GM19467 (cell line): Measurements from ENCODE around the gene NACA.
"Not testable (repeated sequence)": the region's sequence is repeated elsewhere in the genome, so short reads cannot be mapped to it uniquely, and the experiment has no call there.

Source experiments
- ATAC-seq: cut with Tn5 transposase; IDR thresholded peaks from one replicate; pipeline ENCODE4 v1.9.1; 2021; ENCODE audit warnings: mild to moderate bottlenecking, moderate library complexity; ENCODE audit not compliant: unreplicated experiment

Gene NACA

DNA sequence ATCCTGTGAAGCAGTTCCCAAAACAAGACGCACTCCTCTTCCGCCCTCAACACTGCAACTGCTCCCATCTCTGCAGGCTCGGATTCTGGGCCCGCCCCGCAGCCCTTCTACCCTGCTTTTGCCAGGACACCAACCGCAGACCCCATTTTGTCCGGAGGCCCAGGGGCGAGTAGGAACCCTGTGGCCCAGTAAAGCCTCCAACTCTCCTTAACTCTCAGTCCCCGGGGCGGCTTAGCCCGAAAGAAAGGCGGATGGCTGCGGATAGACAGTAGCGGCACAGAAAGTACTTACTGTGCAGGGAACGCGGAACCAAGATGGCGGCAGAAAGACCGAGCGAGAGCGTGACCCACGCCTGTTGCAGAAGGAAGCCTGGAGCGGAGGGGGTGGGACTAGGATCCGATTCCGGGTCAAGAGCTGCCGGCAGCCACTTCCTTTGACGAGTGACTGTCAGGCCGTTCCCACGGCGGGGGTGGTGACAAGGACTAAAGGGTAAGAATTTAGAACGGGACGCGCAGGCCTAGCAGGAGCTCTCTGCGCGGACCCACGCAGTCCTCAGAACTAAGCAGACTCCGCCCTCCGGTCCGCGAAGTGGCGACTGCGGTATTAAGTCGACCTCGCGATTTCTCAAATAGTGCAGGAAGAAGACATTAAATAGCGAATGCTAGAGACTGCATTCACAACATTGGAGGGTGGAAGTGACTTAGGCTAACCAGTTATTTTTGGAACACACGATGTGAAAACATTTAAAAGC is at the start of gene NACA:
TSS of gene NACA (minus strand) at position 328 of the 751 bp plus-strand sequence. CDS start 778 bp downstream, outside the sequence.
- ATAC-seq: peak; percentile 96

DNA sequence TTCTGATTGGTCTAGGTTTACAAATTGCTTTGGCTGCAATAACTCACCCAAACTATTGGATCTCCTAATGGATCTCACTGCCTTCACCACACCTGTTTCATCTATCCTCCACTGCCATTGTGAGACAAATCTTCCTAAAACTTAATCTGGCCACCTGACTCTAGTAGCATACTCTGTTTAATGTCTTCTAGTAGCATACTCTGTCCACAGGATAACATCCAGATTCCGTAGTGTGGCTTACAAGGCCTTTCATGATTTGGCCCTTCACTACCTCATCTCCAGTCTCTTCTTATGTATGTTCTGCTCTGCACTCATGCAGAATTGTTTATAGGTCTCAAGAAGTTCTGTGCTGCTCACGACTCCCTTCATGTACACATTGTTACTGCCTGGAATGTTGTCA is 48.0 kb upstream of the NACA start:
- no peak for ATAC-seq

DNA sequence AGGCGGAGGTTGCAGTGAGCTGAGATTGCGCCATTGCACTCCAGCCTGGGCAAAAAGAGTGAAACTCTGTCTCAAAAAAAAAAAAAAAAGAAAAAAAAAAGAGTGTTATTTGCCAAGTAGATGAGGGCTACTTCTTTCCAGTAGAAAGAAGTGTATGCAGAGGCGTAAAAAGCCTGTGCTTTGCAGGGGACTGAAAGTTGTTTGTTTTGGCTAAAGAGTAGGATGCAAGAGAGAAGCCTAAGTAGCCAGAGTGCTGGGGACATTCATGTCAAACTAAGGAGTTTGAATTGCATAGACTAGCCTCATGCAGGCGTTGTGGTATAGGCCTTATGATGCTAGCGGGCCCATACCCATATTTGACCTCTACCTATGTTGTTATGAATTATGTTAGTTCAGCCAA is 47.5 kb upstream of the NACA start:
- no peak for ATAC-seq

DNA sequence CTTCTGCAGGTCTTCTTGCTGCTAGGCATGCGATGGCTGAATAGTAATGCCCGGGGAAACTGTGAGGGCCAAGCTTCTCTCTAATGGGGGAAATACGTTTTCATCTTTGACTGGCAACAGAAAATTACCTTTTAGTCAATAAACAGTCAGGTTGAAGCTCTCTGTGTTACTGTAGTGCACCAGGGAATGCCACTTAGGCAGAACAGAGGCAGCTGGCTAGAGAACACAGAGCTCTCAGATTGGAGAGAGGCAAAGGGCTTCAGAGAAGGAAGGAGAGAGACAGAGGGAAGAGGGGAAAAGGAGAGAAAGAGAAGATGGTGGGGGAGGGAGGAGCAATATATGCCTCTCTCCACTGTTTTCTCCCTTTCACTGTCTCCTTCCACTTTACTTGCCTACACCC is 44.8 kb upstream of the NACA start:
- ATAC-seq: no peak

DNA sequence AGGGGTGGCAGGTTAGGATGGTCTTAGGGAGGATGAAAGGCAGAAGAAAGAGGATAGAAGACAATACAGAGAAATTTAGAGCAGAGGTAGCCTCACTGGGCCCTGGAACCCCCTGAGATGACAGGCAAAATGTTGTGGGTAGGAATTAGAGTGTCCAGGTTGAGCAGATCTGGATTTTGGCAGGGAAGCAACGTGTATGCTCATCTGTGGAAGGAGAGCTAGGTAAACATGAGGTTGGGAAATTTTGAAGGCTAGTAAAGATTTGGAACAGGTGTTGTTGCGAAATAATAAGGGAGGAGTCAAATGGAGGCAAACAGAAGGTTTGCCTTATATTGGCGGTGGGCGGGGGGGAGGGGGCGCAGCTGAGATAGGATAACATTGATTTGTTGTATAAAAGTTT is 43.3 kb upstream of the NACA start:
- ATAC-seq: no peak

DNA sequence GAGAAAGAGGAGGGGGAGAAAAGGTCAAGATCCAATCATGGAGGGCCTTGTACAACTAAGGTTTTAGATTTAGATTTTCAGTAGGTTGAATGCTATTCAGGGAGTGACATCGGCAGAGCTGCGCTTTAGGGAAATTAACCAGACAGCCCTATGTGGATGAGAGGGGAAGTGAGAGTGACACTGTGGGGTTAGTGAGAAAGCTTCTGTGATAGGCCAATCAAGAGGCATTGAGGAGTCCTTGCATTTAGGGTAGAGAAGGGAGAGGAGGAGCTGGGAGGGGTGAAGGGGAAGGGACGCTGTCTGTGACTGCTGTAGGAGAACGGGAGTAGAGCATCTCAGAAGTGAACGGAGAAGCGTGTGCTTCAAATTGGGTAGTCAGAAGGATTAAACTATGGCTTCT is 41.4 kb upstream of the NACA start:
- peak; percentile 94 for ATAC-seq

DNA sequence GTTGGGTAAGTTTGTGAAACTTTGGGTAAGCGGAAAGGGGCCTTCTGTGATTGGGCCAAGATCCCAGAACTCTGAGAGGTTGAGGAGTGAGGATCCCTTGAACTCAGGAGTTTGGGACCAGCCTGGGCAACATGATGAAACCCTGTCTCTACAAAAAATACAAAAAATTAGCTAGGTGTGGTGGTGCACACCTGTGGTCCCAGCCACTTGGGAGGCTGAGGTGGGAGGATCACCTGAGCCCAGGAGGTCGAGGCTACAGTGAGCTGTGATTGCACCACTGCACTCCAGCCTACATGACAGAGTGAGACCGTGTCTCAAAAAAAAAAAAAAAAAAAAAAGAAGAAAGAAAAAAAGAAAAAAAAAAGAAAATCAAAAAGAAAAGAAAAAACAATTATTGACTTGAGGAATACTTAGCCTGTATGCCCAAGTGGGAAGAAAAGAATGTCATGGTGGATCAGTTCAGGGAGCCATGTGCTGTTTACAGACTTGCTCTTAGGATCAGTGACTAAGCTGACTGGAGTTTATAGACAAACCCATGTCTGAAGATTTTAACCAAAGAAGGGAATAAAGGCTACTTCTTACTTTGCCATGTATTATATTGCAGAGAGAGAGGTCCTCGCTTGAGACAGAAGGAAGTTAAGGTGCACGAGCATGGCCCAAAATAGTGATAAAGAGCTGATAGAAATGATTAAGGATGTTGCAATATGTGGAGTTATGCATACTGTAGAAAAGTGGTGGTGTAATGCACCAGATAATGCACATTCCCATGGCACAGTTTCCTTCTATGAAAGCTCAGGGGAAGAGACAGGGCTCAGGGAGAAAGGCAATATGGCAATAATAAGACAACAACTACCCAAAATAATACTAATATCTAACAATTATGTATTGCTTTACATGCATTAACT is 38.9 kb upstream of the NACA start:
- ATAC-seq: no peak

DNA sequence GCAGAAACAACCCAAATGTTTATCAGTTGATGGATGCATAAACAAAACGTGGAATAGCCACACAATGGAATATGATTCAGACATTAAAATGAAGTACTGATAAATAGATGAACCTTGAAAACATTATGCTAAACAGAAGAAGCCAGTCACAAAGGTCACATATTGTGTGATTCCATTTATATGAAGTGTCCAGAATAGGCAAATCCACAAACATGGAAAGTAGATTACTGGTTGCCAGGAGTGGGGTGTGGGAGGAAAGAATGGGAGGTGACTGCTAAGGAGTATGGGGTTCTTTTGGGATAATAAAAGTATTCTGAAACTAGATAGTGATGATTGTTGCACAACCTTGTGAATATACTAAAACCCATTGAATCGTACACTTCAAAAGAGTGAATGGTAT is 36.7 kb upstream of the NACA start:
- no peak for ATAC-seq

DNA sequence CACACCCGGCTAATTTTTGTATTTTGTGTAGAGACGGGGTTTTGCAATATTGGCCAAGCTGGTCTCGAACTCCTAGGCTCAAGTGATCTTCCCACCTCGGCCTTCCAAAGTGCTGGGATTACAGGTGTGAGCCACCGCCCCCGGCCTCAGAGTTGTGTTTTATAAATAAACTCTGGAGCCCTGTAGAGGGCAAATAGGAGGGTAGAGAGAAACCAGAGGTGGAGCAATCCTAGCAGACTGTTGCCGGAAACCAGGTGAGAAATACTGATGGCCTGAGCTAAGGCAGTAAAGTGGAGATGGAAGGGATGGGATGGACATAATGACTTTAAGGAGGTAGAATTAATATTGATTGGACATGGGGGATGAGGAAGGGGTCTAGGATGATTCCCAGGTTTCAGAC is 35.4 kb upstream of the NACA start:
- no peak for ATAC-seq

DNA sequence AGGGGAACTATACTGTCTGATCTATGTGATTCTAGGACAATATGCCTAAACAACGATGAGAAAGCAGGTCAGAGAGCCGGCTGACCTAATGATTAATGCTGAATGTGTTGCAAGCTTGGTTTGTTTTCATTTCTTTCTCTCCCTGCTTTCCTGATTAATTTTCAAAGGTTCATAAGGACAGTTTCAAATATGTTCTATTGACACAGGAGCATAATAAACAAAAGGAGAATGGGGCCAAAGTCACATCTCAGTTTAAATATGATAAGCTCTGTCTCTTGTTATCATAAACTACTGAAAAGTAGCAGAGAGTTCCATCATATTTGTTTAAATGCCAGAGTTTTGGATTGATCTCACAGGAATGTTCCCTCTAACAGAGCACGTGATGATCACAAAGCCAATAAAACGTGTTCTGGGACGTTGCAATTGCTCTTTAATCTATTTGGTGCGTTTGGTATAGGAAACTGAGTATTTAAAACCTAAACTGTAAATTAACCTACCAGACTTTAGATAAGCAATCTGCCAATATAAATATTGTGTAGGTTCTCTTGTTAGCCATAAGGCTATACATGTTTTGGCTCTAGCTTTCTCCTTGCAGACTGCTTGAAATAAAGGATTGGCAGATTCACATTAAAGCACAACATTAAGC is 34.3 kb upstream of the NACA start:
- no peak for ATAC-seq

DNA sequence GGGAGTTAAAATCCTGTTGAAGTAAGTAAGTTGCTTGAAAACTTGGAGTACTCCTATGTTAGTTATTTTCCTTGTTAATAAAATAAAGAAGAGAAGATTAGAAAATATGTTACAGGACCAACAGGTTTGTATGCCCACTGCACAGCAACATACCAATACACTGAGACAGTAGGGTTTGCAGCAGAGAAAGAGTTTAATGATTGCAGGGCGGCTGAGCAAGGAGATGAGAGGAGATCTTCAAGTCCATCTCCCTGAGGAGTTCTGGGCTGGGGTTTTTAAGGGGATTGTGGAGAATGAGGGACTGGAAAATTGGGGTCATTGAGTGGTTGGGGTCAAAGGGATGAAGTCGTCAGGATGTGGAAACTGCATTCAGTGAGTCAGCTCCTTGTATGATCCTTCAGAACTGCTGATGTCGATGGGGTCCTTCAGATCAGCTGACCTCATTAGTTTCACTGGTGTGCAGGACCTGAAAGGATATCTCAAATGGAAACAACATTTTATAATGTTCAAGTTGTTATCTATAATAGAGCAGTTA is 33.7 kb upstream of the NACA start:
- no peak for ATAC-seq

DNA sequence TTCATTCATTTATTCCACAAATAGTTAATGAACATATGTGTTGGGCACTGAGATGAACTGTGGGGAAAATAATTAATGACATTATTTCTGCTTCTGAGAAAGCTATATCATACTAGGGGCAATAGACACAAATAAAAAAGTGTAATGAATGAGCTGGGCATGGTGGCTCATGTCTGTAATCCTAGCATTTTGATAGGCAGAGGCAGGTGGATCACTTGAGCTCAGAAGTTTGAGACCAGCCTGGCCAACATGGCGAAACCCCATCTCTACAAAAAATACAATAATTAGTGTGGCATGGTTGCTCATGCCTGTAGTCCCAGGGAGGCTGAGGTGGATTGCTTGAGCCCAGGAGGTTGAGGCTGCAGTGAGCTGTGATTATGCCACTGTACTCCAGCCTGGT is 32.9 kb upstream of the NACA start:
- ATAC-seq: not testable (repeated sequence)

DNA sequence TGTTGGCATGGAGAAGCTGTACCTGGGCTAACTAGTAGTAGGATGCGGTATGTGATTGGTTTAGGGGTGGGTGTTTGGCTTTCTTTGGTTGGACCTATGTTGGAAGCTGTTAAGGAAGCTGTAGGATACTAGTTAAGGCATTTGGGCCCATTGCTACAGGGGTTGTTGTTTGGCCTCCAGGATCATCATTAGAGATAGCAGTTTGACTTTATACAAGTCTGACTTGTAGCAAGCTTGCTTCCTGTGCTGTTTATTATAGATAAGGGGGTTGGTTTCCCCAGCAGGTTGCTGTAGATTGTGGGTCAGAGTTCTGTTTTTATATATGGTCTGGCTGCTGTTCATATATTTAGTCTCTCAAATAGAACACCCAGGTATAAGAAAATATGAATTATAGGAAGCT is 28.5 kb upstream of the NACA start:
- no peak for ATAC-seq

DNA sequence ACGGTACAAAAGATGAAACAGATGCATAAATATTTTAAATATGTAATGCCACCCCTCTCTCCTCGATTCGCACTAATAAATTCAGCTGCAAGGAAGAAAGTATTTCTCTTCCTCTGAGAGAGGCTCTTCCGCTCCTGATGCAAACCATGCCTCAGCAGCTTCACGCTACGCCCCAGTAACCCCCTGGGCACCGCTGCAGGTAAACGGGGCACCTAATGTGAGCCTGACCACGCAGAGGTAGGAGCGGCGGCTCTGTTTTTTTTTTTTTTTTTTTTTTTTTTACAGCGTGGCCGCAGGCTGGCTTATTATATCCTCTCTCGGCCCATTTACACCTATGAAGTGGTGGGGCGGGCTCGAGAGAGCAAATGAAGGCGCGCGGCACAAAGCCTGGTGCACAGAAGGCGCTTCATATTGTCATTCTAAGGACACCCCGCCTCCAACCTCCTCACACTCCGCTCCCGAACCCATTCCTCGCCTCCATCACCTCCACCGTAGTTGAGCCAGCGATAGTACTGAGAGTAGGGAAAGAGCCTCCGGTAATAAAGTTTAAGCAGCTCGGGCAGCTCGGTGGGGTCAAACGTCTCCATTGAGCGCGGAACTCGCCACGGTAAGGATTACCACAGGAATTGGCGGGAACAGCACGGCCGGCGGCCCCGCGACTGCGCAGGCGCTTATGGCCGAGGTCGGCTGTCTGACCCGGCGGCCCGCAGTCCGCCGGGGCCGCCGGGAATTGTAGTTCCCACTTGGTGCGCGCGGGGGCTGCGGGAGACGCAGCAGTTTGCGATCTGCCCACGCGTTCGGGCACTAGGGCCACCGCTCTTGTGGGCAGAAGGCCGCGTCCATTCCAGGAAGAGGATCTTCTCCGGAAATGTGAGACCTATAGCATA is 26.9 kb upstream of the NACA start, which contains the start of gene PRIM1:
TSS of gene PRIM1 (minus strand) at position 612 of the 887 bp plus-strand sequence. CDS start at position 587, 25 bp downstream.
- peak; percentile 85 for ATAC-seq

DNA sequence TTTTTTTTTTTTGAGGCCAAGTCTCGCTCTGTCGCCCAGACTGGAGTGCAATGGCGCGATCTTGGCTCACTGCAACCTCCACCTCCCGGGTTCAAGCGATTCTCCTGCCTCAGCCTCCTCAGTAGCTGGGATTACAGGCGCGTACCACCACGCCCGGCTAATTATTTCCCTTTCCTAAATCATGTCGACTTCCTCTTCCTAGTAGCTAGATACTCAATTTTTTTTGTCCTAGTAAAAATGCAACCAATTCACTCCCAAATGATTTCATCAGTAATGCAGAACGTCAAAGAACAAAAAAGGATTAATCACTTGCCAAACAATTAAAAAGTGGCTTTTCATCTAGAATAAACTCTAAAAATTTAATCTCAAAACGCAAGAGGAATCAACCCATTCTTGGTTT is 25.5 kb upstream of the NACA start:
- not testable (repeated sequence) for ATAC-seq

DNA sequence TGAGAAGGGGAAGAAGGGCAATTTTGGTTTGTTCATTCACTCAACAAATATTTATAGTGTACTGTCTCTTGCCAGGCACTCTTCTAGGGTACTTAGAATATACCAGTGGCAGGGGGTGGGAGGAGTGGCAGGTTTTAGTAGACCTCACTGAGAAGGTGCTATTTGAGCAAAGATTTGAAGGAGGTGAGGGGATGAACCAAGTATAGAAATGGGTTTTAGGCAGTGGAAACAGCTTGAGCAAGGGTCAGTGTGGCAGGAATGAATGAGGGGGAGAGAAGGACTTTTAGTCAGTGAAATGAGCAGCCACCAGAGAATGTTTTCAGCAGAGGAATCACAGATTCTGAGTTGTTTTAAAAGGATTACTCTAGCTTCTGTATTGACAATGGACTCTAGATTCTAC is 24.8 kb upstream of the NACA start:
- no peak for ATAC-seq

DNA sequence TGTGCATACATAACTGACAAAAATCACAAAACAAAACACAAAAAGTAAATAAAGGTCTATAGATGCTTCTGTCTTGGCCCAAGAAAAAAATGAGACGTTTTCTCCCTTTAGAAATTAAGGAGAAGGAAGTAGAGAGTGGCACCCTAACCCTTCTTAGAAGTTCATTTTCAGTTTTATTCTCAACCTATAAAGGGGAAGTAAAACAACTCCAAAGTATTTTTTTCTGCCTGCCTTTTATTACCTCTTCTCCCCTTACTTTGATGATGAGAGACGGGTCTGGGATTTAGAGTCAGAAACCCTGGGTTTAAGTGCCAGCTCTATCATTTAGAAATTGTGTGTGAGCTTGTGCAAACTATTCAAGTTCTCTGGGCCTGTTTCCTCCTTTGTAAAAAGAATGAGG is 24.3 kb upstream of the NACA start:
- no peak for ATAC-seq

DNA sequence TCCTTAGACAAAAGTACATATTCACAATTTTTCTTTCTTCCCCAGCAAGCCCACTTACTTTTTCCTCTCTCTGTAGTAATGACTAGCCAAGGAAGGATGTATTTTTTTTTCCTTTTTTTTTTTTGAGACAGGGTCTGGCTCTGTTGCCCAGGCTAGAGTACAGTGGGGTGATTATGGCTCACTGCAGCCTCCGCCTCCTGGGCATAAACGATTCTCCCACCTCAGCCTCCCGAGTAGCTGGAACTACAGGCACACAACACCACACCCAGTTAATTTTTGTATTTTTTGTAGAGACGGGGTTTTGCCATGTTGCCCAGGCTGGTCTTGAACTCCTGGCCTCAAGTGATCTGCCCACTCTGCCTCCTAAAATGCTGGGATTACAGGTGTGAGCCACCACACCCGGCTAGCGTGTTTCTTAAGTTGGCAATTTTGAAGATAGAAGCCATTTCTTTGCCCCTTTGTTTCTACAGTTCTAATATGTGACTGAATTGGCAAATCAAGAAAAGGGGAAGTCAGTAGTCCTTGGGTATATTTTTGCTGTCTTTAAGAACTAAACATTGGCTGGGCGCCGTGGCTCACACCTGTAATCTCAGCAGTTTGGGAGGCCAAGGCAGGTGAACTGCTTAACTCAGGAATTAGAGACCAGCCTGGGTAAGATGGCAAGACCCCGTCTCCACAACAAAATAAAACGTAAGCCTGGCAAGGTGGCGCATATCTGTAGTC is 3.2 kb upstream of the NACA start:
- no peak for ATAC-seq

DNA sequence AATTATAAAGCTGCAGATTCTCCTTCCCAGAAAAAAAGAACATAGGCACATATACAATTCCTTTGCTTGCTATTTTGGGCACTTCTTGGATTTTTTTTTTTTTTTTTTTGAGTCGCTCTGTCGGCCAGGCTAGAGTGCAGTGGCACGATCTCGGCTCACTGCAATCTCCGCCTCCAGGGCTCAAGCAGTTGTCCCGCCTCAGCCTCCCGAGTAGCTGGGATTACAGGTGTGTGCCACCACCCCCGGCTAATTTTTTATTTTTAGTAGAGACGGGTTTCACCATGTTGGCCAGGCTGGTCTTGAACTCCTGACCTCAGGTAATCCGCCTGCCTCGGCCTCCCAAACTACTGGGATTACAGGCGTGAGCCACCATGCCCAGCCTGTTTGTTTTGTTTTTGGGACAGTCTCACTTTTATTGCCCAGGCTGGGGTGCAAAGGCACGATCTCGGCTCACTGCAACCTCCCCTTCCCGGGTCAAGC is 1.1 kb upstream of the NACA start:
- not testable (repeated sequence) for ATAC-seq
